HEK293 (cell line): ENCODE results near the gene FOXC1.

ENCODE experiments used
- KLF10 ChIP-seq: fragments of 450-650 bp; IDR thresholded peaks from 2 replicates; pipeline ENCODE4 v1.5.1; 2018; ENCODE audit warnings: missing biosample characterization, mild to moderate bottlenecking, missing genetic modification characterization
- SP3 ChIP-seq: fragments of 450-650 bp; formaldehyde crosslinking; IDR thresholded peaks from 2 replicates; pipeline ENCODE4 v1.5.1; 2016; ENCODE audit warnings: missing biosample characterization, missing genetic modification characterization
- ZFP37 ChIP-seq: fragments of 450-650 bp; formaldehyde crosslinking; IDR thresholded peaks from 2 replicates; pipeline ENCODE4 v1.5.1; 2016; ENCODE audit warnings: missing biosample characterization, missing genetic modification characterization
- ZNF140 ChIP-seq: fragments of 450-650 bp; formaldehyde crosslinking; IDR thresholded peaks from 2 replicates; pipeline ENCODE4 v1.5.1; 2016; ENCODE audit warnings: missing biosample characterization, missing genetic modification characterization
- ZNF157 ChIP-seq: fragments of 450-650 bp; formaldehyde crosslinking; IDR thresholded peaks from 2 replicates; pipeline ENCODE4 v1.5.1; 2016; ENCODE audit warnings: missing biosample characterization, missing genetic modification characterization
- ZNF274 ChIP-seq, 2 experiments: fragments of 200-500 bp in 1 of 2; fragments of 450-650 bp in 1 of 2; sonication (Bioruptor generic) in 1 of 2; formaldehyde crosslinking in 1 of 2; IDR thresholded peaks; 2 replicates each; pipeline versions ENCODE4 v1.5.1 to v1.6.1; 2014 to 2016; ENCODE audit warnings: borderline replicate concordance in 1 of 2, inconsistent platforms in 1 of 2, low read length in 1 of 2, missing biosample characterization in 1 of 2, missing genetic modification characterization in 1 of 2
- ZNF501 ChIP-seq: fragments of 450-650 bp; formaldehyde crosslinking; IDR thresholded peaks from 2 replicates; pipeline ENCODE4 v1.5.1; 2016; ENCODE audit warnings: missing biosample characterization, missing genetic modification characterization
- ZNF560 ChIP-seq: fragments of 450-650 bp; formaldehyde crosslinking; IDR thresholded peaks from 2 replicates; pipeline ENCODE4 v1.5.1; 2017; ENCODE audit warnings: missing biosample characterization, missing genetic modification characterization, borderline replicate concordance
- ZNF76 ChIP-seq: fragments of 450-650 bp; formaldehyde crosslinking; IDR thresholded peaks from 2 replicates; pipeline ENCODE4; 2016; ENCODE audit warnings: low read depth, missing biosample characterization, missing genetic modification characterization, borderline replicate concordance
- ZNF843 ChIP-seq: fragments of 450-650 bp; formaldehyde crosslinking; IDR thresholded peaks from 2 replicates; pipeline ENCODE4 v1.5.1; 2016; ENCODE audit warnings: missing biosample characterization, missing genetic modification characterization
- TF ChIP-seq, protein P1 (sequence below): fragments of 450-650 bp; formaldehyde crosslinking; IDR thresholded peaks from 2 replicates; pipeline ENCODE4 v1.5.1; 2016; ENCODE audit warnings: missing biosample characterization, missing genetic modification characterization
- TF ChIP-seq, protein P2 (sequence below): IDR thresholded peaks from 2 replicates; pipeline ENCODE4 v1.6.1; 2011; ENCODE audit warnings: mild to moderate bottlenecking, low read depth, low read length, borderline replicate concordance

DNA sequence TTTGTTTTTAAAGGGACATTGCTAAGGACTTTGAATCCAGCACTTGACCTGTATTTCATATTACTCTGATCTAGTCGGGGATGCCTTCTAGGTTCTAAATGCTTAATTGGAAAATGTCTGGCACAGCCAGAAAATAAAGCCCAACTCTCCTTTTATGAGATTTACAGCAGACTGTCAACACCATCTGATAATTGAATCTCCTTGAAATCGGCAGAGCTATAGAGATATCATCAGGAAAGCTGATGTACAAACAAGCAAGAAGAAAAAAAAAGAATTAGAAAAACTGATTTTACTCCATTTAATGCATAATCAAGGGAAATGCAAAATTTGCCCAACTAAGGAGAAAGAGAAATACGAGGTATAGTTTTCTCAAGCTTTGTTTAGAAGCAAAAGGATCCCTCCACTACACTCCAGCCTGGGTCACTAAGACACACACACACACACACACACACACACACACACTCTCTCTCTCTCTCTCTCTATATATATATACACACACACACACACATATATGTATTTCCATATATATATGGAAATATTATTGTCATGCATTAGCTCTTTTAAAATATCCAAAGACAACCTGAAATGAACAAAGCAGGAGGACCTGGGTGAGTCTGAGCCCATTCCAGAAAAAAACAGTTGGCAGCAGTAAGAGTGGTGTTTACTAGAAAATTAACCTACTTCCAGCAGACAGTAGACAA lies 9.5 kb upstream of the FOXC1 start:
- TF ChIP-seq KLF10: no peak
- no peak for TF ChIP-seq SP3 (tag by site-specific recombination)
- TF ChIP-seq, protein P1, sequence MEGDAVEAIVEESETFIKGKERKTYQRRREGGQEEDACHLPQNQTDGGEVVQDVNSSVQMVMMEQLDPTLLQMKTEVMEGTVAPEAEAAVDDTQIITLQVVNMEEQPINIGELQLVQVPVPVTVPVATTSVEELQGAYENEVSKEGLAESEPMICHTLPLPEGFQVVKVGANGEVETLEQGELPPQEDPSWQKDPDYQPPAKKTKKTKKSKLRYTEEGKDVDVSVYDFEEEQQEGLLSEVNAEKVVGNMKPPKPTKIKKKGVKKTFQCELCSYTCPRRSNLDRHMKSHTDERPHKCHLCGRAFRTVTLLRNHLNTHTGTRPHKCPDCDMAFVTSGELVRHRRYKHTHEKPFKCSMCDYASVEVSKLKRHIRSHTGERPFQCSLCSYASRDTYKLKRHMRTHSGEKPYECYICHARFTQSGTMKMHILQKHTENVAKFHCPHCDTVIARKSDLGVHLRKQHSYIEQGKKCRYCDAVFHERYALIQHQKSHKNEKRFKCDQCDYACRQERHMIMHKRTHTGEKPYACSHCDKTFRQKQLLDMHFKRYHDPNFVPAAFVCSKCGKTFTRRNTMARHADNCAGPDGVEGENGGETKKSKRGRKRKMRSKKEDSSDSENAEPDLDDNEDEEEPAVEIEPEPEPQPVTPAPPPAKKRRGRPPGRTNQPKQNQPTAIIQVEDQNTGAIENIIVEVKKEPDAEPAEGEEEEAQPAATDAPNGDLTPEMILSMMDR (tag by site-specific recombination): no peak
- no peak for TF ChIP-seq ZNF140
- no peak for TF ChIP-seq ZNF274 (IDR thresholded peaks at IDR 0.05; ENCODE audit: low read length)
- TF ChIP-seq ZNF274 (tag by site-specific recombination; IDR thresholded peaks at IDR 0.05; ENCODE audit: borderline replicate concordance): no peak
- no peak for TF ChIP-seq ZNF501 (tag by site-specific recombination)
- no peak for TF ChIP-seq ZNF560 (tag by site-specific recombination)
- TF ChIP-seq ZFP37 (tag by site-specific recombination): no peak
- TF ChIP-seq, protein P2, sequence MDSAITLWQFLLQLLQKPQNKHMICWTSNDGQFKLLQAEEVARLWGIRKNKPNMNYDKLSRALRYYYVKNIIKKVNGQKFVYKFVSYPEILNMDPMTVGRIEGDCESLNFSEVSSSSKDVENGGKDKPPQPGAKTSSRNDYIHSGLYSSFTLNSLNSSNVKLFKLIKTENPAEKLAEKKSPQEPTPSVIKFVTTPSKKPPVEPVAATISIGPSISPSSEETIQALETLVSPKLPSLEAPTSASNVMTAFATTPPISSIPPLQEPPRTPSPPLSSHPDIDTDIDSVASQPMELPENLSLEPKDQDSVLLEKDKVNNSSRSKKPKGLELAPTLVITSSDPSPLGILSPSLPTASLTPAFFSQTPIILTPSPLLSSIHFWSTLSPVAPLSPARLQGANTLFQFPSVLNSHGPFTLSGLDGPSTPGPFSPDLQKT: no peak
- TF ChIP-seq ZNF157: no peak
- TF ChIP-seq ZNF843 (tag by site-specific recombination): 0 out of 2 replicates have a peak, but pooled peaks have one; percentile 20
- no peak for TF ChIP-seq ZNF76 (tag by site-specific recombination)
